ENCODE results near the gene MAMDC2. TPM values are rescaled to one million over a fixed set of nuclear protein-coding genes. Genes with fewer than 3 reads are reported as not detected.

The MAMDC2 gene
- total and polyA plus RNA-seq, 2 donors (not counting 1 experiment from before 2014, with no cell fraction given) = not detected

GRCh38 chr9:70218767-70219166 is 175.1 kb downstream of the MAMDC2 start:
- Histone ChIP-seq H3K9ac (ENCODE audit: low read length) (no peak overlapping the region), H3K4me3 (ENCODE audit: control extremely low read depth in 1 of 5, extremely low read depth in 1 of 5, insufficient read depth in 1 of 5, low read depth in 2 of 5, low read length in 4 of 5) (no peak overlapping the region), H4K20me1 (ENCODE audit: control insufficient read depth, insufficient read depth, low read length, poor library complexity, severe bottlenecking) (no peaks in the 10 kb centered on the region), H2AFZ (ENCODE audit: insufficient read depth, low read depth, low read length, poor library complexity, severe bottlenecking) (no peak overlapping the region), H3K4me2 (replicated peaks; ENCODE audit: low read depth, low read length, poor library complexity, severe bottlenecking) (no peak overlapping the region), H3K27ac (ENCODE audit: low read length in 2 of 2) (no peak overlapping the region), H3K4me1 (ENCODE audit: control insufficient read depth in 2 of 2, insufficient read depth in 2 of 2, low read length in 2 of 2) (no peaks in the 10 kb centered on the region), H3K9me3 (ENCODE audit: control extremely low read depth in 1 of 3, control insufficient read depth in 2 of 3, insufficient read depth in 1 of 3, low read length in 2 of 3) (no peaks in the 10 kb centered on the region), H3K27me3 (replicated peaks in 1 of 4; ENCODE audit: control extremely low read depth in 1 of 4, control insufficient read depth in 3 of 4, insufficient read depth in 4 of 4, low read length in 3 of 4) (no peaks in the 10 kb centered on the region), H3K79me2 (ENCODE audit: control insufficient read depth, insufficient read depth, low read length) (no peaks in the 10 kb centered on the region), H3K36me3 (replicated peaks in 1 of 2; ENCODE audit: control extremely low read depth in 1 of 2, control insufficient read depth in 1 of 2, extremely low read depth in 1 of 2, insufficient read depth in 2 of 2, low read length in 1 of 2) (no peaks in the 10 kb centered on the region)
- no peak overlapping the region for H3K27ac Mint-ChIP-seq
- ChIA-PET CTCF (no interaction called here), POLR2A (no interaction called here)
- no peak for DNase-seq
- H3K9me3 Mint-ChIP-seq (ENCODE audit: insufficient read depth) = no peaks in the 10 kb centered on the region
- WGBS (ENCODE audit: insufficient coverage) = no CpG with 5 or more reads among the region's 1 CpG
- no peaks in the 10 kb centered on the region for H3K4me1 Mint-ChIP-seq
- no peak for TF ChIP-seq EZH2 (IDR thresholded peaks at IDR 0.05; ENCODE audit: borderline replicate concordance, insufficient read depth, low read depth, low read length, poor library complexity, severe bottlenecking)
- no peak for TF ChIP-seq CTCF (IDR thresholded peaks at IDR 0.05)
- no peak overlapping the region for H3K4me3 Mint-ChIP-seq
- intact Hi-C loops (cut with micrococcal nuclease) = no loop called here
- H3K27me3 Mint-ChIP-seq = peaks cover 3% of the 10 kb centered on the region
- ATAC-seq (ENCODE audit: low read depth) = no peak

- ChIA-PET POLR2A (no interaction called here), CTCF (no interaction called here)
- Histone ChIP-seq H3K4me3 (ENCODE audit: control extremely low read depth in 1 of 5, extremely low read depth in 1 of 5, insufficient read depth in 1 of 5, low read depth in 2 of 5, low read length in 4 of 5) (no peak overlapping the region), H3K79me2 (ENCODE audit: control insufficient read depth, insufficient read depth, low read length) (no peaks in the 10 kb centered on the region), H3K36me3 (replicated peaks in 1 of 2; ENCODE audit: control extremely low read depth in 1 of 2, control insufficient read depth in 1 of 2, extremely low read depth in 1 of 2, insufficient read depth in 2 of 2, low read length in 1 of 2) (no peaks in the 10 kb centered on the region), H3K9ac (ENCODE audit: low read length) (no peak overlapping the region), H2AFZ (ENCODE audit: insufficient read depth, low read depth, low read length, poor library complexity, severe bottlenecking) (no peak overlapping the region), H3K27ac (ENCODE audit: low read length in 2 of 2) (no peak overlapping the region), H3K4me2 (replicated peaks; ENCODE audit: low read depth, low read length, poor library complexity, severe bottlenecking) (no peak overlapping the region), H4K20me1 (ENCODE audit: control insufficient read depth, insufficient read depth, low read length, poor library complexity, severe bottlenecking) (no peaks in the 10 kb centered on the region), H3K4me1 (ENCODE audit: control insufficient read depth in 2 of 2, insufficient read depth in 2 of 2, low read length in 2 of 2) (no peaks in the 10 kb centered on the region), H3K9me3 (ENCODE audit: control extremely low read depth in 1 of 3, control insufficient read depth in 2 of 3, insufficient read depth in 1 of 3, low read length in 2 of 3) (no peaks in the 10 kb centered on the region), H3K27me3 (replicated peaks in 1 of 4; ENCODE audit: control extremely low read depth in 1 of 4, control insufficient read depth in 3 of 4, insufficient read depth in 4 of 4, low read length in 3 of 4) (no peaks in the 10 kb centered on the region)
- intact Hi-C loops (cut with micrococcal nuclease) = no loop called here
- H3K4me3 Mint-ChIP-seq = no peak overlapping the region
- H3K9me3 Mint-ChIP-seq (ENCODE audit: insufficient read depth) = no peaks in the 10 kb centered on the region
- no peak overlapping the region for H3K27ac Mint-ChIP-seq
- no peak for DNase-seq
- no peak for ATAC-seq (ENCODE audit: low read depth)
- no peak for TF ChIP-seq EZH2 (IDR thresholded peaks at IDR 0.05; ENCODE audit: borderline replicate concordance, insufficient read depth, low read depth, low read length, poor library complexity, severe bottlenecking)
- TF ChIP-seq CTCF (IDR thresholded peaks at IDR 0.05) = no peak
- no peaks in the 10 kb centered on the region for H3K27me3 Mint-ChIP-seq
- WGBS (ENCODE audit: insufficient coverage) = no CpG with 5 or more reads among the region's 2 CpGs
- H3K4me1 Mint-ChIP-seq = no peaks in the 10 kb centered on the region
Measured at GRCh38 chr9:70220216-70220615, 176.6 kb downstream of the MAMDC2 start.

All from B cell (primary cell).